Lower leg skin (tissue), 4 donors: ENCODE results near the gene SEMA6B. TPM values are rescaled to one million over a fixed set of nuclear protein-coding genes. Genes with fewer than 3 reads are reported as not detected.
A peak's percentile ranks its signal among the peaks of the same experiment; 100 is the strongest.

Source experiments
- DNase-seq, 2 donors: peaks; one replicate each; pipeline ENCODE4 v3.0.0-alpha.2; 2019; ENCODE audit warnings: low spot score in 2 of 2
- H3K4me3 ChIP-seq: fragments of 200-600 bp; sonication (generic); 2 replicates; pipeline ENCODE4 v1.5.1; 2017; ENCODE audit warnings: mild to moderate bottlenecking, low read depth; ENCODE audit not compliant: poor library complexity, severe bottlenecking
- CTCF ChIP-seq, 3 donors: fragments of 450-650 bp; IDR thresholded peaks; one replicate each; pipeline ENCODE4 v1.5.1; 2016; ENCODE audit warnings: antibody characterized with exemption in 3 of 3, mild to moderate bottlenecking in 3 of 3, moderate library complexity in 2 of 3
- POLR2A ChIP-seq, 2 donors: fragments of 450-650 bp; IDR thresholded peaks; one replicate each; pipeline ENCODE4 v1.6.1; 2016 to 2017; ENCODE audit warnings: antibody characterized with exemption in 2 of 2, mild to moderate bottlenecking in 1 of 2, moderate library complexity in 1 of 2
- WGBS, 2 donors: methylation state at CpG; one replicate each; pipeline ENCODE4 v1.1.5; 2018; 5-methylcytosine and 5-hydroxymethylcytosine counted together
- intact Hi-C: fragments of 100-400 bp; cut with DNase I; formaldehyde crosslinking; loops from one replicate; pipeline ENCODE4 v1.15.0; 2023; ENCODE audit warnings: low total_unique reads
- total RNA-seq, 4 donors: library from RNA; depleted of rRNA; stranded (reverse); fragments of >200 nt; gene quantifications; one replicate each; pipeline ENCODE4 v1.1.0, GENCODE V29; 2016

SEMA6B gene
- total RNA-seq, 4 donors from 2014 or later: 3.3 to 6.0 (median 3.6) TPM

GRCh38 chr19:4571305-4571917, 11.9 kb upstream of the SEMA6B start:
- intact Hi-C loops: loop anchor here (5.0 kb wide), 1 partner anchor 66 kb away; the partner anchor contains the start of gene TNFAIP8L1
- TF ChIP-seq POLR2A (IDR thresholded peaks at IDR 0.05): no peak
- no peak for TF ChIP-seq CTCF (IDR thresholded peaks at IDR 0.05)
- no peak for DNase-seq
- no peak overlapping the region for H3K4me3 ChIP-seq
- WGBS, 2 donors: 48% methylated on average over 17 to 22 of the region's 22 CpGs

- DNase-seq: no peak
- TF ChIP-seq CTCF (IDR thresholded peaks at IDR 0.05) (no peak), POLR2A (IDR thresholded peaks at IDR 0.05) (no peak)
- H3K4me3 ChIP-seq: no peak overlapping the region
- WGBS, 2 donors: 83 to 88% methylated on average over 5 of the region's 5 CpGs
- intact Hi-C loops: loop anchor here (5.0 kb wide), 1 partner anchor 66 kb away; the partner anchor contains the start of gene TNFAIP8L1
Measured at GRCh38 chr19:4570916-4571304, 11.4 kb upstream of the SEMA6B start.

GRCh38 chr19:4570402-4570801, 10.9 kb upstream of the SEMA6B start:
- DNase-seq: no peak
- no peak overlapping the region for H3K4me3 ChIP-seq
- TF ChIP-seq CTCF (IDR thresholded peaks at IDR 0.05): no peak
- TF ChIP-seq POLR2A (IDR thresholded peaks at IDR 0.05): no peak
- WGBS, 2 donors: 85 to 88% methylated on average over 11 of the region's 11 CpGs
- intact Hi-C loops: loop anchor here (5.0 kb wide), 1 partner anchor 67 kb away; the partner anchor contains the start of gene TNFAIP8L1

GRCh38 chr19:4568886-4569285, 9.4 kb upstream of the SEMA6B start:
- DNase-seq: no peak
- intact Hi-C loops: no loop called here
- TF ChIP-seq CTCF (IDR thresholded peaks at IDR 0.05) (no peak), POLR2A (IDR thresholded peaks at IDR 0.05) (no peak)
- H3K4me3 ChIP-seq: no peak overlapping the region
- 83% methylated on average over 7 of the region's 7 CpGs for WGBS, 2 donors

GRCh38 chr19:4567584-4568071, 8.1 kb upstream of the SEMA6B start:
- intact Hi-C loops: no loop called here
- no peak for DNase-seq
- 47 to 49% methylated on average over 14 of the region's 14 CpGs for WGBS, 2 donors
- TF ChIP-seq POLR2A (IDR thresholded peaks at IDR 0.05): no peak
- TF ChIP-seq CTCF (IDR thresholded peaks at IDR 0.05): peak in 1 of 3 donors; percentile 19
- H3K4me3 ChIP-seq: no peak overlapping the region
